Thoracic aorta (tissue), 2 donors: ENCODE measurements around the gene NOTCH1. TPM values are rescaled to one million over a fixed set of nuclear protein-coding genes. Genes with fewer than 3 reads are reported as not detected.

Experiments
- ATAC-seq: fragments of 150-250 bp; one replicate; pipeline ENCODE4 v1.8.0; 2017; ENCODE audit warnings: low read depth; ENCODE audit not compliant: insufficient number of reproducible peaks, low FRiP score
- DNase-seq: peaks from one replicate; pipeline ENCODE4 v3.0.0-alpha.2; 2020; ENCODE audit warnings: low spot score
- H3K27ac ChIP-seq, 2 donors: fragments of 200-600 bp; sonication (generic); 1 replicate in 1 of 2; 2 replicates in 1 of 2; pipeline ENCODE4 v1.5.1; 2016; ENCODE audit warnings: mild to moderate bottlenecking in 2 of 2, moderate library complexity in 2 of 2
- H3K27me3 ChIP-seq: fragments of 200-600 bp; sonication (generic); replicated peaks from 2 replicates; pipeline ENCODE4 v1.6.0; 2016; ENCODE audit warnings: mild to moderate bottlenecking; ENCODE audit not compliant: insufficient read depth
- H3K36me3 ChIP-seq: fragments of 200-600 bp; sonication (generic); one replicate; pipeline ENCODE4 v1.5.1; 2016
- H3K4me1 ChIP-seq, 2 donors: fragments of 200-600 bp; sonication (generic); 1 replicate in 1 of 2; 2 replicates in 1 of 2; pipeline versions ENCODE4 v1.5.1 to v1.6.0; 2016; ENCODE audit warnings: low read depth in 2 of 2, mild to moderate bottlenecking in 1 of 2; ENCODE audit not compliant: control insufficient read depth in 1 of 2
- H3K4me3 ChIP-seq: fragments of 200-600 bp; sonication (generic); 2 replicates; pipeline ENCODE4 v1.5.1; 2016; ENCODE audit warnings: mild to moderate bottlenecking
- H3K9me3 ChIP-seq: fragments of 200-600 bp; sonication (generic); 2 replicates; pipeline ENCODE4 v1.5.1; 2016
- CTCF ChIP-seq: fragments of 200-600 bp; sonication (generic); IDR thresholded peaks from one replicate; pipeline ENCODE4 v1.5.1; 2019; ENCODE audit warnings: antibody characterized with exemption
- total RNA-seq, 2 donors: library from RNA; depleted of rRNA; stranded (reverse); fragments of >200 nt; gene quantifications; one replicate each; pipeline versions ENCODE4 v1.1.0 to v1.2.3, GENCODE V29; 2016

NOTCH1 gene
- total RNA-seq, 2 donors from 2014 or later: 40.9 to 48.1 TPM

- DNase-seq: no peak
Measured at GRCh38 chr9:136482046-136482792, 63.6 kb downstream of the NOTCH1 start.

GRCh38 chr9:136481558-136481957, 64.3 kb downstream of the NOTCH1 start:
- H3K36me3 ChIP-seq: peaks cover 9% of the 10 kb centered on the region
- H3K27me3 ChIP-seq: no peaks in the 10 kb centered on the region
- no peaks in the 10 kb centered on the region for H3K9me3 ChIP-seq
- H3K4me1 ChIP-seq: peaks cover 12 to 23% of the 10 kb centered on the region in 2 donors
- peak overlapping the region; percentile 100 for H3K4me3 ChIP-seq
- no peak for TF ChIP-seq CTCF
- DNase-seq (no peak), ATAC-seq (no peak)
- no peak overlapping the region for H3K27ac ChIP-seq

More at GRCh38 chr9:136482046-136482792, 63.6 kb downstream of the NOTCH1 start:
- no peak for ATAC-seq
- H3K4me1 ChIP-seq: peaks cover 12 to 23% of the 10 kb centered on the region in 2 donors
- TF ChIP-seq CTCF: no peak
- peaks cover 3% of the 10 kb centered on the region for H3K36me3 ChIP-seq
- no peaks in the 10 kb centered on the region for H3K27me3 ChIP-seq
- peak overlapping the region; percentile 98 to 100 for H3K27ac ChIP-seq
- peak overlapping the region; percentile 100 for H3K4me3 ChIP-seq
- H3K9me3 ChIP-seq: no peaks in the 10 kb centered on the region

GRCh38 chr9:136476369-136477150, 69.3 kb downstream of the NOTCH1 start:
- Histone ChIP-seq H3K36me3 (peaks cover 52% of the 10 kb centered on the region), H3K27ac (no peak overlapping the region), H3K4me3 (no peak overlapping the region), H3K4me1 (peaks cover 3 to 5% of the 10 kb centered on the region in 2 donors), H3K27me3 (no peaks in the 10 kb centered on the region), H3K9me3 (no peaks in the 10 kb centered on the region)
- no peak for TF ChIP-seq CTCF
- ATAC-seq (no peak), DNase-seq (no peak)

GRCh38 chr9:136474974-136475865, 70.6 kb downstream of the NOTCH1 start:
- Histone ChIP-seq H3K36me3 (peaks cover 65% of the 10 kb centered on the region), H3K27me3 (no peaks in the 10 kb centered on the region), H3K27ac (no peak overlapping the region), H3K9me3 (no peaks in the 10 kb centered on the region), H3K4me3 (no peak overlapping the region), H3K4me1 (no peaks in the 10 kb centered on the region)
- no peak for TF ChIP-seq CTCF
- ATAC-seq (no peak), DNase-seq (no peak)
